Uterine smooth muscle cell (primary cell): ENCODE results near the gene NAA38. TPM values are rescaled to one million over a fixed set of nuclear protein-coding genes. Genes with fewer than 3 reads are reported as not detected.

ENCODE experiments used
- total RNA-seq: library from RNA; depleted of rRNA; stranded (reverse); fragments of >200 nt; gene quantifications from 2 replicates; pipeline ENCODE4 v1.2.3, GENCODE V29; 2014

The NAA38 gene, protein sequence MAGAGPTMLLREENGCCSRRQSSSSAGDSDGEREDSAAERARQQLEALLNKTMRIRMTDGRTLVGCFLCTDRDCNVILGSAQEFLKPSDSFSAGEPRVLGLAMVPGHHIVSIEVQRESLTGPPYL
- total RNA-seq = 59.4 and 81.0 TPM in 2 replicates

DNA sequence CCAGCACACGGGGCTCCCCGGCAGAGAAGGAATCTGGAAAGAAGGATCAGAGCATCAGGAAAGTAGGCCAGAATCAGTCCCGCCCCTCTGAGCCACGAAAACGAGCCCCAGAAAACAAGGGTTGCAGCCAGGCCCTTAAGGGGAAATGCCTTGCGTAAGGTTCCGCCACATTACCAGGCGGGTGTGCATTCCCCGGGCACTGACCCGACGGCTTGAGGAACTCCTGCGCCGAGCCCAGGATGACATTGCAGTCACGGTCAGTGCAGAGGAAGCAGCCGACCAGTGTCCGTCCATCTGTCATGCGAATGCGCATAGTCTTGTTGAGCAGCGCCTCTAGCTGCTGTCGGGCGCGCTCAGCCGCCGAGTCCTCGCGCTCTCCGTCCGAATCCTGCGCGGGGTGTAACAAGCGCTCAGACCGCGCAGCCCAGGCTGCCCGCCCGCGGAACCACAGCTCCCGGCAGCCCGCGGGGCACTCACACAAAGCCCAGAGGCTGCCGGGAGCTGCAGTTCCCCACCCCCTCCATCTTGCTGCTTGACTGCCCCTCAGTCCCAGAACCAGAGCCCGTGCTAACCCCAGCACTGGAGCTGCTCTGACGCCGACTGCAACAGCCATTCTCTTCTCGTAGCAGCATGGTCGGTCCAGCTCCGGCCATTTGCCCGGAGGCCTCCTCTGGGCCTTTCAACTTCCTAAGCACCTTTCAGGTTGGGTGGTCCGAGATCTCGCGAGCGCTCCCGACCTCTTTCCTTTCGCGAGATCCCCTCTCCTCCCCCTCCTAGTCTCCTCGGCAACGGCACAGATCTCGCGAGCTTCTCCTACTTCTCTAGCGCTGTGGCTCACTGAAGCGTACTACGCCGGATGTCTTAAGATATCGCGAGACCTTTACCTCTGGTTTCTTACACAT is at the start of gene NAA38:
TSS of gene NAA38 (minus strand) at position 749 of the 902 bp plus-strand sequence. CDS start at position 653, 96 bp downstream.

DNA sequence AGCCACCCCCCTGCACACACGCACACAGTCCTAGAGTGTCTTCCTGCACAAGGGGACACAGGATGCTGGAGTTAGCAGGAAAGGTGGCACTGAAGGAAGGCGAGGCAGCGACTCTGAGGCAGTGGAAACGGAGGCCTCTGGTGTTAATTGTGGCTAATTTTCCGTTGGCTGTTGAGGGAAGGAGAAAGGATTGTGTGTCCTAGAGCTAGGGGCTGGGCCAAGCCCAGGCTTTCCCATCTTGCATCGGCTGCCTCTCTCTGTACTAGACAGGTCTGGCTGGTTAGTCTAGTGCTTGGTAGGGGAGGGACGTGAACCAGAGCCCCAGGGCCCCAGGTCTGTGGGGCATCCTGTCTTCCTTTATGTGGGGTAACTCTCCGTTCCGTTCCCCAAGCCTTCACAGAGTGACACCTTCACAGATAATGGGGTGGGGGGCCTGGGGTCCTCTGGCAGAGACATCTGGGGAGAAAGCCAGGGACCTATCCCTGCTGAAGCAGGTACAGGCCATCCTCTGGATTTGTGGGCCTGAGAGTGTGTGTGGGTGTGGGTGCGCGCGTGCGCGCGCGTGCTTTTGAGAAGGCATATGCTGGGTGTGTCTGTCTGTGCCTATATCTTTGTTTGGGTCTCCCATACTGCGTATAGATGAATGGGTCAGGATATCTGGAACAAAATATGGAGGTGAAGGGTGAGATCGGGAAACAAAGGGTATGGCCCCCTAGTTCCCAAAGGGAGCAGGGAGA is 31.0 kb upstream of the NAA38 start, which contains the start of gene CHD3:
TSS of gene CHD3 (plus strand) at position 606 of the 737 bp plus-strand sequence. CDS start 212 bp downstream, outside the sequence.

DNA sequence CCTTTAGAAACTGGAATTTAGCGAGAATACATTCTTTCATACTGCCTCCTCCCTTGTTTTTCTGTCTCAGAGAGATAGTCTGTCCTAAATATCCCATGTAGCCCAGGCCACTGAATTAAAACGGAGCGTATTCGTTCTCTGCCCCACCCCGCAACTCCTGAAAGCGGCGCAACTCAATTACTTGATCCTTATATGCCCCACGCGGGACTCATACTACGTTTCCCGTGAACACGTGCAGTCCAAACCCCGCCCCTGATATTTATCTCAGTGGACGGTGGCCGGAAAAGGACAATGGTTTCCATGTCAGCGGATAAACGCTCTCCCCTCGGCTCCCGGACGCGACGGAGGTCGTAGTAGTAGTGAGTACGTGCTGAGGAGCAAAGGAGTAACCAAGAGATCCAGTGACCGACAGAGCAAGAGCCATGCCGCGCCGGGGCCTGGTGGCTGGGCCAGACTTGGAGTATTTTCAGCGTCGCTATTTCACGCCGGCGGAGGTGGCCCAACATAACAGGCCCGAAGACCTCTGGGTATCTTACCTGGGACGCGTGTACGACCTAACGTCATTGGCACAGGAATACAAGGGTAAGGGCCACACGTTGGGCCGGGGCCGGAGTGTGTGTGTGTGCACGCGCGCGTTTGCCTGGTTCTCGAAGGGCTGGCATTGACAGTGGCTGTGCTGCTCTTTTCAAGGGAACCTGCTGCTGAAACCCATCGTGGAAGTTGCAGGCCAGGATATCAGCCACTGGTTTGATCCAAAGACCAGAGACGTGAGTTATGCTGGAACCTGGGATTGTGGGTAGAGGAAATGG is 558 bp upstream of the NAA38 start, which contains the start of gene CYB5D1:
TSS of gene CYB5D1 (plus strand) at position 291 of the 809 bp plus-strand sequence. CDS start at position 423, 132 bp downstream.

DNA sequence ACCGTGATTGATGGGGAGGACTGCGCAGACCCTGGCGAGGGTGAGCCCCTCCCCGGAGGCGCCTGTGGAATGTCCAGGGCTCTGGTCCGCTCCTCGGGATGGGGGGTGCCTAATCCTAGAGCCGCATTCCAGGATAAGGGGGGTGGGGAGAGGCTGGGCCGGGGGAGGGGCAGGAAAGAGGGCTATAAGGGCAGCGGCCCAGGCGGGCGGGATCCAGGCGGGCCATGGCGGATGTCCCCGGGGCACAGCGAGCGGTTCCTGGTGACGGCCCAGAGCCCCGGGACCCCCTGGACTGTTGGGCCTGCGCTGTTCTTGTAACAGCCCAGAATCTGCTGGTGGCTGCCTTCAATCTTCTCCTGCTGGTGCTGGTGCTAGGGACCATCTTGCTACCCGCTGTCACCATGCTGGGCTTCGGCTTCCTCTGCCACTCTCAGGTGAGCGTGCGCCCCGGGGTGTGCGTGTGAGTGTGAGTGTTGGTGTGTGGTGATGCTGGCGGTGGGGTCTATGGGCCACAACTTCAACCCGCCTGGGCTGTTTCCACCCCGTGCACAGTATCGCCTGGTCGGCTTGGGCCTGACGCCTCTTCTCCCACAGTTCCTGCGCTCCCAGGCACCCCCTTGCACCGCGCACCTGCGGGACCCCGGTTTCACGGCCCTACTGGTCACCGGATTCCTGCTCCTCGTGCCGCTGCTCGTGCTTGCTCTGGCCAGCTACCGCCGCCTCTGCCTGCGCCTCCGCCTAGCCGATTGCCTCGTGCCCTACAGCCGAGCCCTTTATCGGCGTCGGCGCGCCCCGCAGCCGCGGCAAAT is 2.3 kb downstream of the NAA38 start, which contains the start of gene TMEM88:
TSS of gene TMEM88 (plus strand) at position 216 of the 809 bp plus-strand sequence. CDS start at position 225, 9 bp downstream.

DNA sequence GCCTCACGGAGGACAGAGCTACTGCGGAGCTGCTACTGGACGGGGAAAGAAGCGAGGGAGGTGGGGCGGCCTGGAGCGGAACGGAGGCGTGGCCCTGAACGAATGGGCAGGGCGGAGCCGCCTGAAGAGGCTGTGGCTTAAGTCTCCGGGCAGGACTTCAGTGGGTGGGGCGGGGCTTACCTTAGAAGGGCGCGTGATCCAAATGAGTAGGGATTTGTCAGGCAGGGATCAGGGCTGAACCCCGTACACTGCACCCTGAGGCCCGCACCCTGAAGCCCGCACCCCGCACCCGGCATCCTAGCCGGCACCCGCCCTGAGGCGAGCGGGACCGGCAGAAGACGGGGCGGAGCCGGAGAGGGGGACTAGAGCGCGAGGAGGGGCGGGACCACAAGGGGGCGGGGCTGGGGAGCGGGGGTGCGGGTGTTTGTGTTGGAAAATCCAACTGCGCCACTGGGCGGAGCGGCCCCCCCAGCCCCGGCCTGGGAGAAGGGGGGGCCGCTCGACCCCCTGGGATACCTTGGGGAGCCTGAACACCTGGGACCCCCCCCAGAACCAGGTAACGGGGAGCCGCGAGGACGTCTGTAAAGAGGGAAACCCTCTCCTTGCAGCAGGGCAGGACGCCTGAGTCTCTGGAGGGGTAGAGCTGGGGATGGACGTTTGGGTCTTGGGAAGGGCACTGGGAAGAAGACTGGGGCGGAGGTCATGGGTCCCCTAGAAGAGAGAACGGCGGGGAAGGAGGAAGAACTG is 23.4 kb downstream of the NAA38 start, which contains the start of gene KDM6B:
TSS of gene KDM6B (plus strand) at position 423 of the 747 bp plus-strand sequence. CDS start 11,338 bp downstream, outside the sequence.

Other genes with a start within 250 kb of the NAA38 start
- 62.0 and 65.4 TPM in 2 replicates for gene FXR2, start 242.7 kb downstream of the NAA38 start, total RNA-seq
- 30.0 and 43.9 TPM in 2 replicates for gene SAT2, start 229.7 kb downstream of the NAA38 start, total RNA-seq
- 0.11 and 0.37 TPM in 2 replicates for gene SHBG, start 227.4 kb downstream of the NAA38 start, total RNA-seq
- gene ATP1B2, start 206.6 kb downstream of the NAA38 start, total RNA-seq = not detected in 2 replicates
- gene TP53, start 170.1 kb downstream of the NAA38 start, total RNA-seq = 14.9 and 23.9 TPM in 2 replicates
- gene WRAP53, start 169.1 kb downstream of the NAA38 start, total RNA-seq = 4.6 and 9.8 TPM in 2 replicates
- gene EFNB3, start 152.4 kb downstream of the NAA38 start, total RNA-seq = 0.11 and 0.12 TPM in 2 replicates
- gene DNAH2, start 139.8 kb downstream of the NAA38 start, total RNA-seq = 0.22 and 0.37 TPM in 2 replicates
- gene KDM6B, start 23.3 kb downstream of the NAA38 start, total RNA-seq = 5.1 and 7.5 TPM in 2 replicates
- gene TMEM88, start 2.5 kb downstream of the NAA38 start, total RNA-seq = 0.22 and 0.50 TPM in 2 replicates
- 9.0 and 12.8 TPM in 2 replicates for gene CYB5D1, start 444 bp upstream of the NAA38 start, total RNA-seq
- 135 and 232 TPM in 2 replicates for gene CHD3, start 31.2 kb upstream of the NAA38 start, total RNA-seq
- 2.5 TPM in 2 replicates for gene RNF227, start 58.7 kb upstream of the NAA38 start, total RNA-seq
- gene KCNAB3, start 72.3 kb upstream of the NAA38 start, total RNA-seq = 0.75 and 1.00 TPM in 2 replicates
- 46.6 and 48.2 TPM in 2 replicates for gene TRAPPC1, start 74.4 kb upstream of the NAA38 start, total RNA-seq
- 27.2 and 44.9 TPM in 2 replicates for gene CNTROB, start 74.6 kb upstream of the NAA38 start, total RNA-seq
- gene GUCY2D, start 145.1 kb upstream of the NAA38 start, total RNA-seq = under 0.01 TPM in 2 replicates
- gene ALOX15B, start 181.5 kb upstream of the NAA38 start, total RNA-seq = 0.12 TPM in 1 of 2 replicates, not detected in the other
- gene ALOX12B, start 230.2 kb upstream of the NAA38 start, total RNA-seq = not detected in 2 replicates